Fibroblast of lung (primary cell): ENCODE data around the gene FHAD1.

ENCODE experiments used
- CTCF ChIP-seq, 2 donors: IDR thresholded peaks in 1 of 2; conservative IDR thresholded peaks in 1 of 2; 1 replicate in 1 of 2; 2 replicates in 1 of 2; pipeline ENCODE4 v1.5.1; 2011 to 2012; ENCODE audit warnings: low read length in 2 of 2, control low read depth in 1 of 2, inconsistent platforms in 1 of 2, low read depth in 1 of 2, mild to moderate bottlenecking in 1 of 2
- EZH2 ChIP-seq: IDR thresholded peaks from 2 replicates; pipeline ENCODE4 v1.5.1; 2012; ENCODE audit warnings: low read length, control low read depth, mild to moderate bottlenecking; ENCODE audit errors: missing control alignments

DNA sequence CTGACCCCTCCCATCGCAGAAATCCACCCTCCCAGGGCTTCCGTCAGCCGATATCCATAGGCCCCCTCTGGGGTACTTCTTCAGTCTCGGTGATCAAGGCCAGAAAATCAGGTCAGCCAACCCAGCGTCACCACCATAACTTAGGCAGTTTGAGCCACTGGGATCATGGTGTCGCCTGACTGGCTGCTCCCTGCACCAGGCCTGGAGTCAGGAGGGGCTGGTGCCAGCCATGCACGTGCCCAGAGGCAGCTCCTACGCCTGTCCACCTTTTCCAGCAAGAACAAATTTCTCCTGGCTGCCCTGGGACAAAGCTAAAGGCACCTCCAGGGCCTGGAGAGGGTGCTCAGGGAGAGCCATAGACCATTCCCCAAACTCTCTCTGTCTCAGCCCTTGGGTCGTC, 186.4 kb downstream of the FHAD1 start:
- no peak for TF ChIP-seq CTCF (conservative IDR thresholded peaks at IDR 0.05 in 1 of 2, IDR thresholded peaks at IDR 0.05 in 1 of 2; ENCODE audit: low read depth in 1 of 2, low read length in 2 of 2)
- no peak for TF ChIP-seq EZH2
